ENCODE data around the gene CRADD.
"Not testable (repeated sequence)": the region's sequence is repeated elsewhere in the genome, so short reads cannot be mapped to it uniquely, and the experiment has no call there.

Gene CRADD

GRCh38 chr12:93708952-93709351, 31.8 kb downstream of the CRADD start:
- DNase-seq = no peak

DNA sequence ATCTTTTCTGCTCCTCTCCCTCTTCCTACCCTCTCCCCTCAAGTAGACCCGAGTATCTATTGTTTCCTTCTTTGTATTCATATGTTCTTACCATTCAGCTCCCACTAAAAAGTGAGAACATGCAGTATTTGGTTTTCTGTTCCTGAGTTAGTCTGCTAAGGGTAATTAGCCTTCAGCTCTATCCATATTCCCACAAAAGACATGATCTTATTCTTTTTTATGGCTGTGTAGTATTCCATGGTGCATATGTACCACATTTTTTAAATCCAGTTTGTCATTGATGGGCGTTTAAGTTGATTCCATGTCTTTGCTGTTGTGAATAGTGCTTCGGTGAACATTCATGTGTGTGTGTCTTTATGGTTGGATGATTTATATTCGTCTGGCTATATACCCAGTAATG, 32.2 kb downstream of the CRADD start:
- no peak for DNase-seq

DNA sequence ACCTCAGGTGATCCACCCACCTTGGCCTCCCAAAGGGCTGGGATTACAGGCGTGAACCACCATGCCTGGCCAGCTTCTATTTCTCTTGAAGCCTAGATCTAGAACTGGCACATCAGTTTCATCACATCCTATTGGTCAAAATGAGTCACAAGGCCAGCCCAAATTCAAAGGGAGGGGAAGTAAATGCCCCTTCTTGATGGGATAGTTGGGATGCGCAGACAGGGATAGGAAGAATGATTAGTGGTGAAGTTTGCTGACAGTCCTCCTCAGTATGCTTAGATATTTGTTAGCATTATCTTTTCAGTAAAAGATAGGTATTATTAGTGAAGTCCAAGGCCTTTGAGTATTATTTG, 33.4 kb downstream of the CRADD start:
- DNase-seq = no peak

- not testable (repeated sequence) for DNase-seq
Observed at GRCh38 chr12:93711502-93711901, 34.3 kb downstream of the CRADD start.

- no peak for DNase-seq
Observed at GRCh38 chr12:93712200-93712599, 35.0 kb downstream of the CRADD start.

GRCh38 chr12:93713060-93713459, 35.9 kb downstream of the CRADD start:
- DNase-seq = no peak

- no peak for DNase-seq
Observed at GRCh38 chr12:93713800-93714199, 36.6 kb downstream of the CRADD start.

GRCh38 chr12:93714382-93714781, 37.2 kb downstream of the CRADD start:
- no peak for DNase-seq

GRCh38 chr12:93719710-93720109, 42.5 kb downstream of the CRADD start:
- DNase-seq = no peak

DNA sequence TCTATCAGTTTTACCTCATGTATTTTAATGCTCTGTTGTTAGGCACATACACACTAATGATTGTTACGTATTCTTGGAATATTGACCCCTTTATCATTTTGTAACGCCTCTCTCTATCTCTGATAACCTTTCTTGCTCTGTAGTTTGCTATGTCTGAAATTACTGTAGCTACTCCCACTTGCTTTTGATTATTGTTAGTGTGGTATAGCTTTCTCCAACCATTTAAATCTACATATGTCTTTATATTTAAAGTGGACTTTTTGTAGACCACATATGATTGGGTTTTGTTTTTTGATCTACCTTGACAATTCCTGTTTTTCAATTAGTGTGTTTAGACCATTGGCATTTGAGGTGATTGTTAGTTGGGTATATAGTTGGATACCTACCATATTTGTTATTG, 43.4 kb downstream of the CRADD start:
- no peak for DNase-seq

DNA sequence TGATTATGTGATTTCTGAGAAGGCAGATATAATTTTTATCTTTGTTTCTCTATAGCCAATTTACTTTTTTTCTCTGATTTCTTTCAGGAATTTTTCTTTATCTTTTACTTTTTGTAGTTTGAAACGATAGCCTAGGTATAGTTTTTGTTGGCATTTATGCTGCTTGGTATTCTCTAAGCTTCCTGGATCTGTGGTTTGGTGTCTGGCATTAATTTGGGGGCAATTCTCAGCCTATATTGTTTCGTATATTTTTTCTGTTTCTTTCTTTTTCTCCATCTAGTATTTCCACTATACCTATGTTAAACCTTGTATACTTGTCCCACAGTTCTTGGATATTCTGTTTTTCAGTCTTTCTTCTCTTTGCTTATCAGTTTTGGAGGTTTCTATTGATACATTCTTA, 45.0 kb downstream of the CRADD start:
- no peak for DNase-seq

GRCh38 chr12:93722835-93723567, 45.8 kb downstream of the CRADD start:
- DNase-seq = no peak

DNA sequence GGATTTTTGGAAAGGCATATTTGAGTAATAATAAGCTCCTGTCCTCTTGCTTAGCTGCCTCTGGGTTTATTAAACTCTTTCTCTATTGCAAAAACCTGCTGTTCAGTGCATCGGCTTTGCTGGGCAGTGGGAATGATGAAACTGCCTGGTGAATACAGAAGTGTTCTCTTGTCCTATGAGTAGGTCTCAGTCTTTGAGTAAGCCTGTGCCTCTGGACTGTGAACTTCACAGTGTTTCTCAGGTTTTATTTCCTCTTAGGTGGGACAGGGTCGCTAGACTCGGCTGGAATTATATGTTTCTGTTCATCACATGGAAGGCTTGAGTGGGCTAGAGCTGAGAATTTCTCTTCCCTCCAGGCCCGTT, 46.4 kb downstream of the CRADD start:
- no peak for DNase-seq

- no peak for DNase-seq
Observed at GRCh38 chr12:93725531-93725930, 48.4 kb downstream of the CRADD start.

DNA sequence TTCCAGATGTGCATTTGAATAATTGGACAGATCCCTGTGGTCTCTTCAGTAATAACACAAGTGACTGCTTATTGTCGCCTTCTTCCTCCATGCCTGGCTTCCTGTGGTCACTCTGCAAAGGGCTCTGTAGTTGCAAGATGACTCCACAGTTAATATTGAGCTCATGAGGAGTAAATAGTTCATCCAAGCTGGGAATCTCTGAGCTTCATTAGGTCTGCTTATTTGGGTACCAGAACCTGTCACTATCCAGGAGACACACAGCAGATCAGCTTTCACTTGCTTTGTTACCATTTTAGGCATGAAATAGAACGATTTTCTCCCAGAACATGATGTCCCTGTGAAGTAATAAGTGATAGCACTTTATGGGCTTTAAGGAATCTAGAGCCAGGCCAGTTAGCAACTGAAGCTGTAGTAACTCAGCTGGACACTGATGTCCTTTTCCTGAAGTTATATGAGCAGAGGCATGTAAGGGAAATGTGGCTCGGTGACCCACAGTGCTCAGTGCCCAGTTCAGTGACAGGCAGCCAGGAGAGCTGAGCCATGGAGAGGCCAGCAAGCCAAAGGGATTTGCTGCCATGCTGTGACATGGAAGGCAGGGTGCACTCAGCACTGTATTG, 50.1 kb downstream of the CRADD start:
- no peak for DNase-seq

- no peak for DNase-seq
Observed at GRCh38 chr12:93727911-93728310, 50.7 kb downstream of the CRADD start.

DNA sequence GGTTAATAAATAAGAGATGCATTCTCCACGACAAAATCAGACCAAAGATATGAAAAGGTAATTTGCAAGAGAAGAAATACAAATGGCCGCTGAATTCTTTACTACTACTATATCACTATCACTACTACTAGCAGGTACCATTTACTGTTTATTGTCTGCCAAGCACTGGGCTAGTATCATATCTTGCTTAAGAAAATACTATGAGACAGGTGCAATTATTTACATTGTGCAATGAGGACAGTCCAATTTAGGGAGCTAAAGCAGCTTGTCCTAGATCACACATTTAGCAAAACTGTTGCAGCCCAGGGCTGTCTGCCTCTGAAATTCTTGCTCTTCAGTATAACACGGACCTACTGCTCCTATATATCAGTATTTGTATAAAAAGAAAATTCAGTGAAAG, 52.8 kb downstream of the CRADD start:
- DNase-seq = no peak

DNA sequence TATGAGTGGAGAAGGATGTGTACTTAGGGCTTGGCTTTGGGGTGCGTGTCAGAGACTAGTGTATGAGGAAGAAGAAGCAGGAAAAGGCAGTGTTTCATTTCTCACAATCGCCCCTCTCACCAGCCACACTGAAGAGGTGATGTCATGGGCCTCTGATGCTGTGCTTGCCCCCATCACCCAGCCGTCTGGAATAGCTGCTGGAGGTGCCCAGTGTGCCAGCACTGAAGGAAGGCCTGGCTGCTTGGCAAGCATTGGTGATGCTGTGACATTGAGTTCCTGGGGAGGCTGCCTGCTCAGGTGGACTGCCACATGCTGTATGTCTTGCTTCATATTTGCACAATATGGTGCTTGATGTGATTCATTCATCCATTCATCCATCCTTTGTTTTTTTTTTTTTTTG, 56.2 kb downstream of the CRADD start:
- DNase-seq = no peak

DNA sequence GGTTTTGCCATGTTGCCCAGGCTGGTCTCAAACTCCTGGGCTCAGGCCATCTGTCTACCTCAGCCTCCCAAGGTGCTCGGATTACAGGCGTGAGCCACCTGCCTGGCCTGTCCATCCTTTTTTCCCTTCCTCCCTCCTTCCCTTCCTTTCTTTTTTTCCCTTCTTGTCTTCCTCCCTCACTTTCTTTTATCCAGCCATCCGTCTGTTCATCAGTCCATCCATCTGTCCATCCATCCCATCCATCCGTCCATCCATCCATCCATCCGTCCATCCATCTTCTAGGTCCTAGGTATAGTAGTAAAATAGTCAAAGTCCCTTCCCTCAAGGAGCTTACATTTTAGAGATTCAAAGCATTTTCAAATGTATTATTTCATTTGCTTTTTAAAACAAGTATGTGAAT, 56.8 kb downstream of the CRADD start:
- no peak for DNase-seq

GRCh38 chr12:93734784-93735183, 57.6 kb downstream of the CRADD start:
- DNase-seq = no peak

DNA sequence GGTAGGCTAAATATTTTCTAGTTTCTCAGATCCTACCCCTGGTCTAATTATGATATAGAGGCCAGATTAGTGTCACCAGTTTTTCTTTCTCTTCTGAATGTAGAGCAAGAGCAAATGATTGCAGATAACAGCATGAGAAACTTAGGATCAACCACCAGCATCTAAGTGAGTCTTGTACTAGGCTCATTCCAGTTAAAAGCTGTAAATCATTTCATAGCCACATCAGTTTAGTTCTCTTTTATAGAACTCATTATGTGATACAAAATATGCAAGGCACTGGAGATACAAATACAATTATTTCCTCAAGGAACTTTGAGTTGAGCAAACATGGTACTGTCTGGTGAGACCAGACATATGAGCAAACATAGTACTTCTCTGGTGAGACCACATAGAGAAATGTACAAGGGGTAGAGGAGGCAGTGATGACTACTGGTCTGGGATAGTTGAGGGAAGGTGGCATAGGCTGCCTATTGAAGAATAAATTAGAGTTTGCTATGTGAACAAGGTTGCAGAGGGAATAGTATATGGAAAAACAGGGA, 59.5 kb downstream of the CRADD start:
- no peak for DNase-seq

DNA sequence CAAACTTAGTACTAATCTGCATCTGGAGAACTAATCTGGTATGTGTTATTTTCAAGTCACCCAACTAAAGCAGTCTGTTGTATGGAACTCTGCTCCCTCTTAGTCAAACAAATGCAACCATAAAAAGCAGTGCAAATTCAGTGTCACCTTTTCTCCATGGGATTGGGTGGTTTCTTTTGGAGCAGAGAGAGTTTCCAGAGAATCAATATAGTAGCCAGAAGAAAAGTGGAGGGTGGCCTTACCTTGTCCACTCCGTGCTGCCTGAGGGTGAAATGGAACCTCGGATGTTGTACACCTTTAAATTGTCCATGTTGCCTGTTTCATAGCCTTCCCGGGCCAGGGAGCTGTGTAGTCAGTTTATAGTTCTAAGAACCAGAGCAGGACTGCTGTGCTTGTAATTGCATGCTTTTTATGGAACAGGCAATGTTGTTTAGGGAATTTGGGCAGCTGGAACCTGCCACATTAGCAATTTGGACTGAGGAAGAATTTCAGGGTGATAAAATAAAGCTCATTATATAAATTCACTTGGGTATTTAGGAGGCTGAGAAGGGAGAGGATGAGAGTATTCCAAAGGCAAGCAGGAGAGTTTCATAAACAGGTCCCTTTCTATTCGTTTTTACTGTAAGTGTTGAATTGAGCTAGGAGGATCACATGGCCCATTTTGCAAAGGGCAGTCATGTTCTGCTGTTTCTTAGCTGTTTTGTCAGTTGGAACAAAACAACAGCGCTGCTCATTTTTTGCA, 60.5 kb downstream of the CRADD start:
- no peak for DNase-seq

DNA sequence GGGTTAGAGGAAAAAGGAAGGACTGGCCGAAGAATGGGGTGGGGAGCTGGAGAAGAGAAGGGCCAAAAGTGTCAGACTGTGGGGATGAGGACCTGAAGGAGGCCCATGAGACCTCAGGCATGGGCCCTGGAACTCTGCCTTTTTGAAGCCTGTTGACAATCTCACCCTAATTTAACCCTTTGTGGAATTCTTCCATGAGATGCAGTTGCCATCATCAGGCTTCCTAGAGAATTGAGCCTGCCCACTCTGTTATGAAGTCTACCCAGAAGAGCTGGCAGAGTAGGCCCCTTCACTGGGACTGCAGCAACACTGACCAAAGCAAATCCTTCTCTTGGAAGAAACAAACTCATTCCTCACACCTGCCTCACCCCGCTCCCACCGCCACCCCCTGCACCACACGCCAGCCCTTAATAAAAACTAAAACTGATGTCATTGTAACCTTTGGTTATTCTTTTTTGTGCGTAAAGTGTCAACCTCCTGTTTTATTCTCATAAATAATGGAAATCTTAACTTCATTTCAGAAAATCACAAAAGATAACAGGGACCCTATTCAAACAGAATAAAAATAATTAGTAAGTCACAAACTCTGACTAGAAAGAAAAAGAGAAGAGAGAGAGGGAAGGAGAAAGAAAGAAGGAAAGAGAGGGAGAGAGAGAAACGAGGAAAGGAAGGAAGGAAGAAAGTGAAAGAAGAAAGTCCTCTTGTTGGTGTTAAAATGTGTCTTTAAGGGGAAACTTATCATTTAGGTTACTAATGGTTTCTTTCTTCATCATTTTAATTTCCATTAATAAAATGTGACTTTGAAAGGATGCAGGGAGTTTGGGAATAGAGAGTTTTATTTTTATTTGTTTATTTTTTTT, 61.3 kb downstream of the CRADD start:
- DNase-seq = no peak

Measured in activated CD4-positive, alpha-beta T cell treated with anti-CD3 and anti-CD28 coated beads, Interleukin-2, amount 50 U/mL, for 16 hours (primary cell).